HG03159 (cell line): ENCODE measurements around the gene DQX1.
"Not testable (repeated sequence)": the region's sequence is repeated elsewhere in the genome, so short reads cannot be mapped to it uniquely, and the experiment has no call there.

ENCODE experiments used
- ATAC-seq: cut with Tn5 transposase; IDR thresholded peaks from one replicate; pipeline ENCODE4 v1.9.1; 2021; ENCODE audit warnings: mild to moderate bottlenecking, moderate library complexity; ENCODE audit not compliant: unreplicated experiment

DQX1 gene, protein sequence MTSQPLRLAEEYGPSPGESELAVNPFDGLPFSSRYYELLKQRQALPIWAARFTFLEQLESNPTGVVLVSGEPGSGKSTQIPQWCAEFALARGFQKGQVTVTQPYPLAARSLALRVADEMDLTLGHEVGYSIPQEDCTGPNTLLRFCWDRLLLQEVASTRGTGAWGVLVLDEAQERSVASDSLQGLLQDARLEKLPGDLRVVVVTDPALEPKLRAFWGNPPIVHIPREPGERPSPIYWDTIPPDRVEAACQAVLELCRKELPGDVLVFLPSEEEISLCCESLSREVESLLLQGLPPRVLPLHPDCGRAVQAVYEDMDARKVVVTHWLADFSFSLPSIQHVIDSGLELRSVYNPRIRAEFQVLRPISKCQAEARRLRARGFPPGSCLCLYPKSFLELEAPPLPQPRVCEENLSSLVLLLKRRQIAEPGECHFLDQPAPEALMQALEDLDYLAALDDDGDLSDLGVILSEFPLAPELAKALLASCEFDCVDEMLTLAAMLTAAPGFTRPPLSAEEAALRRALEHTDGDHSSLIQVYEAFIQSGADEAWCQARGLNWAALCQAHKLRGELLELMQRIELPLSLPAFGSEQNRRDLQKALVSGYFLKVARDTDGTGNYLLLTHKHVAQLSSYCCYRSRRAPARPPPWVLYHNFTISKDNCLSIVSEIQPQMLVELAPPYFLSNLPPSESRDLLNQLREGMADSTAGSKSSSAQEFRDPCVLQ

DNA sequence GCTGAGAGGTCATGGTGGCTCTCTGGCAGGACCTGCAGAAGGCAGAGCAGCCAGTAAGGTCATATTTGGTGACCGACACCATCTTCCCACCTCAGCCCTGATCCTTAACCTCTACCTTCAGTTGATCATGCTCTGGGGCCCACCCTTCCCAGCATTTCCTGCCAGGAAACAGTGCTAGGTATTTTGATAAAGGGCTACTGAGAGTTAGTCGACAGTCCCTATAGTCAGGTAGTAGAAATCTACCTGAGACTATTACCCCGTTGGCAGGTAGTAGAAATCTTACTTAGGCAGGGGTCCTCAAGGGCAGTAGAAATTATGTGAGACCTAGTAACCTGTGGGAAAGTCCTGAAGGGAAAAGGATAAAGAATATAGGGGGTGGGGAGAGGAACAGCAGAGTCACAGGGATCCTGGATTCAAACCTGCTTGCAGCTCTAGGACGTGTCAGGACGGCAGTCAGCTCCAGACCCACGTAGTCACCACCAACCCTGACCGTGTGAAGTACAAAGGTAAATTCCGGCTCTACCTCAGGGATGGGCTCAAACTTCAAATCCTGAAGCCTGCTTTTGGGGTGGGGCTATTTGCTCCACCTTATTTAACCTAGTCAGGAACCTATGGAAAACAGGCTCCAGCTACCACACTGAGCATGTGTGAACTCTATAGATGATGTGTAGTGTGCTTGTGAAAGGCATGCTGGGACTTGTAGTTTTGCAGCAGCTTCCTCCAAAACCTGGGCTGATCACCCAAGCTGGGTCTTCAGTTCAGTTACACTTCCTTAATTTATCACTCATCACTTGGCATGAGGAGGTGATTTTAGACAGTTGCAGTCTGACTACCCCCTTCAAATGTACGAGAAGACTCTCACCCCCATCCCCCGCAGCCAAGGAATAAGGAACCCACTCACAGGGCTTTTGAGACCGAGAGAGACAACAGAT lies at the start of gene DQX1:
TSS of gene DQX1 (minus strand) at position 515 of the 932 bp plus-strand sequence. CDS start at position 13, 502 bp downstream.
- no peak for ATAC-seq

DNA sequence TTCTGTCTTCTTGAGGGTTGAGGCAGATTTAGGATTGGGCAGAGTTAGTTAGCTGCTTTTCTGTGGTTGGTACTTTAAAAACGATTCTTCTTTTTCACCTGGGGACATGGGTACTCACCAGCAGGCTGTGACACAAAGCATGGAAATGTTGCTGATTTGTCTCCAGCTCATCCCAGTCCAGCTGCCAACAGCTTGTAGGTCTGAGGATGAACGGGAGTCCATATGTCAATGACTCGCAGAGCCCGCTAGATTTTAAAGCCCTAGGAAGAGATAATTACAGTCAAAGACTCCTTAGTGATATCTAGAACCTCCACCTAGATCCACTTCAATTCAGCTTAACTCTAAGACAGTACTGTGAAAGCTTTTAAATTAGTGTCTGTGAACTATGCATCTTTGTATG lies 49.3 kb upstream of the DQX1 start:
- ATAC-seq, result no peak

DNA sequence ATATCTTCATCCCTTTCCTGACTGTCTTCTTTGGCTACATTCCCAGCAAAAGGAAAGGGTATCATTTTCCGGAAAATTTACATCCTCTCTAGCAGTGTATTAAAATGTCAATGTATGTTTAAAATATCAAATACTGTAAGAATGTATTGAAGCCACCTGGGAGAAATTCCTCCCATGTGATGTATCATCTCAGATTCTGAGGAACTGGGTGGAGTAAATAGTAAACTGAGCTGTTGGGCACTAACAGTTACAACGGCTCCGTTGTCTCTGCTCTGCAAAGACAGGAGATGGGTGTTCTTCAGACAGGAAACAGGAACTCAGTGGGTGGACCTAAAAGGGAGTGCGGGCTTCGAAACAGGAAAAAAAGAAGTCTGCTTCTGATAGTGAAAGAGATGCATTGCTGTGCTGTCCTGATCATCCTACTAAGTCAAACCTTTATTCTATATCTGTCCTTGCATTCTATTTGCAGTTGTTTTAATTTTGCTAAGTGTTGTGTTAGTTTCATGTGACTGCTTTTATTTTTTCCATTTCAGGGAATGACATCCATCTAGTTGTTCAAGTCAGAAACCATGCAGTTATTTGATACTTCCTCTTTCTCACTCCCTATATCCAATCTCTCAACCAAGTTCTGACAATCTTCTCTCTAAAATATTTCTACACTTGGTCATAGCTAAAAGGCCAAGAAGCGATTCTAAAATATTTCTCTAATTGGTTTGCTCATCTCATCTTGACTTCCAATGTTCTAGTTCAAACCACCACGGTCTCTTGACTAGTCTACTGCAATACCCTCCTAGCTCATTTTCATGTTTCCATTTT lies 47.9 kb upstream of the DQX1 start:
- ATAC-seq, result no peak

DNA sequence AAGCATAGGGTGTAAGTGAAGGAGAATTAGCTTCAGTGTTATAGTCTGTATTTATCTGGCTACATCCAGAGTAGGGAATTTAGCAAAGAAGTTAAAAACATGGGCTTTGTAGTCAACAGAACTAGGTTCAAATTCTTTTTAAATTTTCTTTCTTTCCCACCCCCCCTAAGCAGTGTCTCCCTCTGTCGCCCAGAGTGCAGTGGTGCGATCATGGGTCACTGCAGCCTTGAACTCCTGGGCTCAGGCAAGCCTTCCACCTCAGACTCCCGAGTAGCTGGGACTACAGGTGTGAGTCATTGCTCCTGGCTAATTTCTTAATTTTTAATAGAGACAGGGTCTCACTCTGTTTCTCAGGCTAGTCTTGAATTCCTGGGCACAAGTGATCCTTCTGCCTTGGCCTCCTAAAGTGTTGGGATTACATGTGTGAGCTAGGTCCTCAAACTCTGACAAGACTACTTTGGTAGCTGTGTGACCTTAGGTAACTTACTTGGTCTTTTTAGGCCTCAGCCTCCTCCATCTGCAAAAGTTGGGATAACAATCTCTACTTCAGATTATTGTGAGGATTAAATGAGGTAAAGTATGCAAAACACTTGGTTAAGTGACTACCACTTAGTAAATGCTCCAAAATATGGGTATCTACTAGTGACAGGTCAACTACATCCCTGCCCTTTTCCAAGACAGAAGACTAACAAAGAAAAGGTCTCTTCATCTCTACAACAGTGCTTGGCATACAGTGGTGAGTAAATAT lies 46.3 kb upstream of the DQX1 start:
- no peak for ATAC-seq

DNA sequence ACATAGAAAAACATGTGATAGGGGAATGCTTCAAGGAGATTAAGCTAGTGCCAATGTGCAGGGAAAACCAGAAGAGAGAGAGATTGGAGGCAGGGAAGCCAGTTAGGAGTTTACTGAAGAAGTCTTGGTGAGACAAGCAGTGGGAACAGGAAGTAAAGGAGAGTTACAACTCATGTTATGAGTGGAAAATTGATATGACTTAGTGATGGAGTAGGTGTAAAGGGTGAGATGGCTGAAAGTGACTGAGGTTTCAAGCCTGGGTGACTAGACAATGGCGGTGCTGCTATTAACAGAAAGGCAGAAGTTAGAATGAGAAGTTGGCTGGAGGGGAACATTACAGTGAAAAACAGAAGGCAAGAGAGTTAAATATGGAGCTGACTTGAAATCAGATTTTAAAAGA lies 45.0 kb upstream of the DQX1 start:
- peak; percentile 75 for ATAC-seq

DNA sequence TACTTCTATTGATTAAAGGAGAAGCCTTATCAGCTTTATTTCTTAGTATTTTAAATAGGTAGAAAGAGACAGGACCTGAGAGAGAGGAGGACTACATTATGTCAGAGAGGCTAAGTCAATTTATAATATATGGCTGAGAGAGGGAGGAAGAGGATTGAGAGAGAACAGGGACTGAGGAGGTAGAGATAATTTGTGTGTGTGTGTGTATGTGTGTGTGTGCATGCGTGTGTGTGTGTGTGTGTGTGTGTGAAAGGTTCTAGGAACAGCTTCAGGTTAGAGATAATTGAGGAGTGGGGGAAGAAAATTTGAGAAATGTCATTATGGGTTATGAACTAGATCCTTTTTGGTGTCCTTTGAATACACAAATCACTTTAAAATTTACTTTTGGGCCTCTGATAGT lies 43.7 kb upstream of the DQX1 start:
- ATAC-seq, result no peak

DNA sequence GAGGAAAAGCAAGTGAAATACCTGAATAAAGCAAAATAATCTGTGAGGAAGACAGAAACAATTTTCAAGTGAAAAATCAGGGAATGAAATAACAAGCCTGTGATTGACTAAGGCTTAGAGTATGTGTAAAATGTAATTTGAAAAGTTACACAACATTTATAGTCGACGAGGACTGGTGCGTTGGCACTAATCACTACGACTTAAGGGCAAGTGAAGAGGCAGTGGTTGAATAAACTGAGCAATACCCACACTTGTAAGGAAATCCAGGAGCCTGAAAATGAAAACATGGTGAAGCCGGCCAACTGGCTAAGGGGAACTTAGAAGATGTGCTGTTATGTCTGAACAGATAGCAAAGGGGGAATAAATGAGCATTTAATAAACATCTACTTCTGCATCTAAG lies 41.9 kb upstream of the DQX1 start:
- ATAC-seq, result no peak

DNA sequence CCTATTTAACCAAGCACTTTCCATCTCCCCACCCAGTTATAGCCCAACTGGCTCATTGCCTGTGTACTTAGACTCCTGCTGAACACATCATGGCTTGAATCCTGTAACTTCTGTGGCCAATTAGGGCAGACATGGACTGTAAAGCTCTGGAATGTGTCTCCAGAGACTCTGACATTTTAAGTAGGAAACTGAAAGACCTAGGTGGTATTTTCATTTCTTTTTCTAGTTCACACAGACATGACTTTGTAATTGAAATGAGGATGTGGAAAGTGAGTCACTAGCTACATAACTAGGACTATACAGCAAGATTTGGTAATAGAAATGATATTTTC lies 40.7 kb upstream of the DQX1 start:
- ATAC-seq, result no peak

DNA sequence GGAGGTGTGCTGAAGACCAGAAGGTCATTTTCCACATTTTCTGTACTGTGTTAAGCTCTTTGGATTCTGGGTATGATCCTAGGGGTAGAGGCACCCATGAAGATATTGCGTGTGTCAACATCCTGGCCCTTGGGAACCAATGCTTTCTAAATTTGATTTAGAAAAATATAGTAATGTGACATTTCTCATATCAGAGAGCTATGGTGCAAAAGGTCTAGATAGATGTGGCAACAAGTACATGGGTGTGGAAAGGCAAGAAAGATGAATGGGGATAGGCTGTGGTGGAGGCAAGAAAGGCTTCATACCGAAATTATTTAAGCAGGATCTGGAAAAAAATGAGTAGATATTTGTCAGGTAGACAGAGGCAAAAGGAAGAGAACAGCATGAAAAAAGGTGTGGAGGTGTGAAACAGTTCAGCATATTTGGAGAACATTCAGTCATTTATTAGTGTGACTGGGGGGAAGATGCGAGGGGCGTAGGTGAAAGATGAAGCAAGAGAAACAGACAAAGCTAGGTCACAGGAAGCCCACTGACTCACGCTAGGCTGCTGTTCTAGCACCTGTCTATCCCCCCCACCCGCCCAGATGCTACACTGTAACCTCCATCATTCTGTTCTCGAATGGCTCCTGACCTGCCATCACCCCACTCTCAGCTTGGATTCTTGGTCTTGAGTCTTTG lies 40.2 kb upstream of the DQX1 start:
- ATAC-seq, result no peak

DNA sequence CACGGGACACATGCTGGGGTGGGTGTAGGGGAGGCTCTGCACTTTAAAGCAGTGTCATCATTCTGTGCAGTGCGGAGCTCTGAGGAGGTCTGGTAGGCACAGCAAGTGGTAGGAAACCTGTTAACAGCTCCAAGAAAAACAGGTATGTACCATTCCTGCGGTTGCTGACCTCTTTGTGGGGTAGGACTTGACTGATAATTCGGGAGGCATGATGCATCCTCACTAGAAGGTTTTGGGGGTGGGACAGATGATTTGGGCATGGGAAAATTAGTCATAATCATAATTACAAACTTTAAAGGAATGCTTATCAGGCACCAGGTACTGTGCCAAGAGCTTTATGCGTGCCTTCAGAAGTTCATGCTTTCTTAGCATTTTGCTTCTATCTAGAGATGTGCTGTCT lies 38.2 kb upstream of the DQX1 start:
- no peak for ATAC-seq

DNA sequence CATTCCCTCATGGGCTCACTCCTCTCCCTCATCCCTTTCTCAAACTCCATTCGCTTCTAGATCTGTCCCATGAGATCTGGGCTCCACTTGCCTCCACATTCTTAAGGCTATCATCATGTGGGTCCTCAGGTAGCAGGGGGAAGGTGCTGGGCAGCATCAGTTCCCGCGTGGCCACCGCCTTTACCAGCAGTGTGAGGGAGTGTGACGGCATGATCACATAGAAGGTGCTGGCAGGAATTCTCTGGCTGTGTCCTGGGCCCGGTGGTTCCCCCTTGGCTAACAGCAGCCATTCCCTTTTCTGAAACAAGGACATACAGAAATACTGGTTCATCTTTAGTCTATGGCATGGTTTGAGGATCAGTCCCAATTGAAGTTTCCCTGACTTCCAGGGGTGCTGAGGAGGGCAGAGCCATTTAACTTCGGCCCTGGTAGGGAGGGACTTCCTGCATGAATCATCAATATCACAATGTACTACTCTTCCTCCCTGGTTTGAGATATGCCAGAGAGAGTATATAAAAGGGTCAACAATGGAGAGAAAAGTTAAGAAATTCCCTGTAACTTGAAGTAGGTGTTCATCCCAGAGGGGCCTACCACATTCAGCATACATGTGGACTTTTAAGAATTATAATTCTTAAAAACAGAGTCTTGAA lies 36.2 kb upstream of the DQX1 start:
- ATAC-seq, result no peak

DNA sequence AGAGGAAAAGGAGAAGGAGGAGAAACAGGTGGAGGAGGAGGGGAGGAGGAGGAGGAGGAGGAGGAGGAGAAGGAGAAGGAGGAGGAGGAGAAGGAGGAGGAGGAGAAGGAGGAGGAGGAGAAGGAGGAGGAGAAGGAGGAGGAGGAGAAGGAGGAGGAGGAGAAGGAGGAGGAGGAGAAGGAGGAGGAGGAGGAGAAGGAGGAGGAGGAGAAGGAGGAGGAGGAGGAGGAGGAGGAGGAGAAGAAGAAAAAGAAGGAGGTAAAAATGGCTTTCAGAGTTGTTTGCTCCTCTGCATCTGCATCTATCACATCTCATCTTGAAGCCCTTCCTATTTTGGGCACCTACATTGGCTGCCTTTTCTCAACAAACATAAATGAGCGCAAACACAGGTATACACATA lies 35.0 kb upstream of the DQX1 start:
- not testable (repeated sequence) for ATAC-seq

DNA sequence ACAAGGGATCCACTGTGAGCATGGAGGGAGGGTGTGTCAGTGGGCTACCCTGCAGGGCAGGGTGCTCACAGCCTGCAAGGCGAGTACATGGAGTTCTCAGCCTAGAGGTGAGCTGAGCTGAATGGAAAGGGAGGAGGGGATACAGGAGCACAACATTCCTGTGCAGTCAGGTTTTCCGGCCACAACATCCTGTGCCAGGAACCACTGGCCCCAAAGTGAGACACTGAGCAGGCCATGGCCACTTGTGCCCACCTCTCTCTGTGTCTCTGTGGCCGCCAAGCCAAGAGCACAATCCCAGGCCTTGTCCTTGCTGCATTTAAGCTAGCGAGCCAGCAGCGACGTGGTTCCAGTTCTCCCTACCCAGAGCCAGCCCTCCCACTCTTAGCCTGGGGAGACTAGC lies 34.6 kb upstream of the DQX1 start:
- ATAC-seq, result no peak

DNA sequence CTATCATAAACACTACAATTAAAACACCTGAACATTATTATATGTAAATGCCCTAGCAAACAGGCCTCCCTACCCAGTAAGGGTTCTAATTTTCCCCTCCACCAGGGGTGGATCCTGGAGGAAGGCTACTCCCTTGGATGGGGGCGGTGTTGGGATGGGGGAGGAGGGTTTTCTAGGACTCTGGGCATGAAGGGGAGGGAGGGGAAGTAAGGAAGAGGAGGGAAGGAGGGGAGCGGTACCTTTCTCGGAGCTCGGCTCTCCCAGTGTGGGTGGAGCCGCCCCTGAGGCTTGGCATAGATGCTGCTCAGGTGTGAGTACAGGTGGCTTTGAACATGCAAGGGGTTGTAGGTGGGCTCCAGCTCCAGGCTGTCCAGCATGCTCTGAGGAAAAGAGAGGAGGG lies 33.9 kb upstream of the DQX1 start:
- no peak for ATAC-seq

DNA sequence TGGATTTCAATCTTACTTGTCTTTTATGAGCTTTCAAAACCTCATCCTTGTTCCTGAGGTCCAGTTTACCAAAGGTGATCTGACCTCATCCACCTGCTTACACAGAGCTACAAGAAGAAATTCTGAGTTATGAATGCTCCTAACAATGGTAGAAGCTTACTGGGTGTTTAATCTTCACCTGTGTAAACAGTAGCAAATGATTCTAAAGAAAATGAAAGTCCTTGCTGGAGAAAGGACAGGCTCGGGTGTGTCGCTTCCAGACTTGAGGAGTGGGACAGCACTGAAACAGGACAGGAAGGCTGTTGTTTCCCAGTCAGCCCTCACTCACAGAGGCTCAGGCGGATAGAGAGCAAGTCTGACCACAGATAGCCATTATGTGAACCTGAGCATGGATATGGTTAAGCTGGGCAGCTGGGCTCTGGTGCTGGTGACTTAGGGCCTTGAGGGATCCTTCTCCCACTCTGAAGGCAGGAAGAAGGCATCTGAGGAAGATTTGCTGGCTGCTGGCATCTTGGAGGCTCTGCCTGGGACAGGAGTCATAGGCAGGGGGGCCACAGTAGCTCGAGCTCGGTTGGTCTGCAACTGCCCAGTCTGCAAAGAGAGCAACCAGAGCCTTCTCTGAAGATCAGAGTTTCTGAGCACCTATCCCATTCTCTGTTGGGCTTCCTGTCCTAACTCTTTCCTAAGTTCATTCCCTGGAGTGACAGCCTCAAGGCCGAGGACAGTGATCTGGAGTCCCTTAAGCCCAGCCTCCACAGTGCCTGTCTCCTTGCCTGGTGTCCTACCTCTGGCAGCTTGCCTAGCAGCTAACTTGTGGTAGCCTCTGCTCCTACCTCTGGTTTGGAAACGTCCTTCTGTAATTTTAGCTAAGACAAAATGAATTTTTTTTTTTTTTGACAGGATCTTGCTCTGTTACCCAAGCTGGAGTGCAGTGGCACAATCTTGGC lies 32.5 kb upstream of the DQX1 start:
- ATAC-seq, result no peak

DNA sequence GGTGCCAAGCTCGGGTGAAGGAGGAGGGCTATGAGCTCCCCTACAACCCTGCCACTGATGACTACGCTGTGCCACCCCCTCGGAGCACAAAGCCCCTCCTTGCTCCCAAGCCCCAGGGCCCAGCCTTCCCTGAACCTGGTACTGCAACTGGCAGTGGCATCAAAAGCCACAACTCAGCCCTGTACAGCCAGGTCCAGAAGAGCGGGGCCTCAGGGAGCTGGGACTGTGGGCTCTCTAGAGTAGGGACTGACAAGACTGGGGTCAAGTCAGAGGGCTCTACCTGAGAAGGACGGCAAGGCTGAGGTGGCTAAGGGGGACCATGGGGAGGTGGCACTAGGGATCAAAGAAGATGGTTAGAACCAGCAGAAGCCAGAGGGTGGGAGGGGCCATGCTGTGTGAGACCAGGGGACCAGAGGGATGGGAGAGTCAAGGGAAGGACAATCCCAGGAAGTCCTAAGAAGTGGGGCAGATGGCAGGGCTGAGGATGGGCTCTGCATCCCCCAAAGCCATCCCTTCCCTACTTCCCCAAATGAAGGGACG lies 30.9 kb upstream of the DQX1 start:
- ATAC-seq, result no peak

DNA sequence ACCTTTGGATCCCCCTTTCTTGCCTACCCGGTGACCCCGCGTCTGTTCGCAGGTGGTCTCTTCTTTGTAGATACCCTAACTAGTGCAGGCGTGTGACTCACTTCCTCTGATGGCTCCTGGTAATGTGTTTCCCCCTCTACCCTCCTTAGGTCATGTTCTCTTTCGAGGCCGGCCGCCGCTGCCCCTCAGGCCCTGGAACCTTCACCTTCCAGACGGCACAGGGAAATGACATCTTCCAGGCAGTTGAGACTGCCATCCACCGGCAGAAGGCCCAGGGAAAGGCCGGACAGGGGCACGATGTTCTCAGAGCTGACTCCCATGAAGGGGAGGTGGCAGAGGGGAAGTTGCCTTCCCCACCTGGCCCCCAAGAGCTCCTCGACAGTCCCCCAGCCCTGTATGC lies 30.1 kb upstream of the DQX1 start:
- no peak for ATAC-seq
